ENCODE results near the gene PARN. TPM values are rescaled to one million over a fixed set of nuclear protein-coding genes. Genes with fewer than 3 reads are reported as not detected.
"Not testable (repeated sequence)": the region's sequence is repeated elsewhere in the genome, so short reads cannot be mapped to it uniquely, and the experiment has no call there.

The PARN gene
- total RNA-seq, 2 experiments from 2014 or later: 40.7 to 45.8 TPM

GRCh38 chr16:14618566-14618965 is 11.5 kb downstream of the PARN start:
- Mint-ChIP-seq H3K27me3 (no peaks in the 10 kb centered on the region), H3K27ac (no peak overlapping the region), H3K4me1 (no peaks in the 10 kb centered on the region), H3K36me3 (peaks cover 17% of the 10 kb centered on the region), H3K4me3 (no peak overlapping the region), H3K9me3 (no peaks in the 10 kb centered on the region)
- ATAC-seq (ENCODE audit: low read depth): no peak
- POLR2A ChIA-PET: no interaction called here
- DNase-seq: no peak

- POLR2A ChIA-PET: no interaction called here
- Mint-ChIP-seq H3K27me3 (no peaks in the 10 kb centered on the region), H3K4me1 (no peaks in the 10 kb centered on the region), H3K4me3 (no peak overlapping the region), H3K36me3 (peaks cover 13% of the 10 kb centered on the region), H3K9me3 (no peaks in the 10 kb centered on the region), H3K27ac (no peak overlapping the region)
- DNase-seq (no peak), ATAC-seq (ENCODE audit: low read depth) (no peak)
These were observed 13.8 kb downstream of the PARN start for GRCh38 chr16:14616280-14616679.

DNA sequence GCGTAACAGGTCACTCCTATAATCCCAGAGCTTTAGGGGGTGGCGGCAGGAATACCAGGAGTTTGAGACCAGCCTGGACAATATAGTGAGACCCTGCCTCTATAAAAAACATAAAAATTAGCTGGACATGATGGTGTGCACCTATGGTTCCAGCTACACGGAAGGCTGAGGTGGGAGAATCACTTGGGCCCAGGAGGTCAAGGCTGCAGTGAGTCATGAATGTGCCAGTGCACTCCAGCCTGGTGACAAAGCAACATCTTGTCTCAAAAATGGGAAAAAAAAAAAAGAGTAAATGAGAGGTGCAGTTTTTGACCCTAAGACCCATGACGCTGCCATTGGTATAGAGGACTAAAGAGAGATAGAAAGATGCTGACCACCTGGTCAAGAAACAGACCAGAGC is 16.1 kb downstream of the PARN start:
- H3K36me3 Mint-ChIP-seq: peaks cover 11% of the 10 kb centered on the region

DNA sequence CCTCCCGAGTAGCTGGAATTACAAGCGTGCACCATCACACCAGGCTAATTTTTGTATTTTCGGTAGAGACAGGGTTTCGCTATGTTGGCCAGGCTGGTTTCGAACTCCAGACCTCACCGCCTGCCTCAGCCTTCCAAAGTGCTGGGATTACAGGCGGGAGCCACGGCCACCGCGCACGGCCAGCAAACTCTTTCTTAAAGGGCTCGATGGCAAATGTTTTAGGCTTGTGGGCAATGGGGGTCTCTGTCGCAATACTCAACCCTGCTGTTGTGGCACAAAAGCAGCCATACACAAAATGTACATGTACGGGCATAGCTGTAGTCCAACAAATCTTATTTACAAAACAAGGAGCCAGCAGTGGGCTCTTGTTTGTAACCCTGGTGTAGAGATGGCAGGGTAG is 18.4 kb downstream of the PARN start:
- Mint-ChIP-seq H3K27ac (no peak overlapping the region), H3K9me3 (no peaks in the 10 kb centered on the region), H3K4me3 (no peak overlapping the region), H3K27me3 (no peaks in the 10 kb centered on the region), H3K36me3 (peaks cover 7% of the 10 kb centered on the region), H3K4me1 (no peaks in the 10 kb centered on the region)
- ATAC-seq (ENCODE audit: low read depth) (no peak), DNase-seq (no peak)
- POLR2A ChIA-PET: no interaction called here

More for the DNA sequence above, 16.1 kb downstream of the PARN start:
- POLR2A ChIA-PET: interaction anchor here (0.6 kb wide), 1 partner anchor 21 kb away, joined by 3 read pairs; no protein-coding TSS in a partner anchor
- ATAC-seq (ENCODE audit: low read depth) (no peak), DNase-seq (no peak)
- Mint-ChIP-seq H3K9me3 (no peaks in the 10 kb centered on the region), H3K27ac (no peak overlapping the region), H3K27me3 (no peaks in the 10 kb centered on the region), H3K4me1 (no peaks in the 10 kb centered on the region), H3K4me3 (no peak overlapping the region)

DNA sequence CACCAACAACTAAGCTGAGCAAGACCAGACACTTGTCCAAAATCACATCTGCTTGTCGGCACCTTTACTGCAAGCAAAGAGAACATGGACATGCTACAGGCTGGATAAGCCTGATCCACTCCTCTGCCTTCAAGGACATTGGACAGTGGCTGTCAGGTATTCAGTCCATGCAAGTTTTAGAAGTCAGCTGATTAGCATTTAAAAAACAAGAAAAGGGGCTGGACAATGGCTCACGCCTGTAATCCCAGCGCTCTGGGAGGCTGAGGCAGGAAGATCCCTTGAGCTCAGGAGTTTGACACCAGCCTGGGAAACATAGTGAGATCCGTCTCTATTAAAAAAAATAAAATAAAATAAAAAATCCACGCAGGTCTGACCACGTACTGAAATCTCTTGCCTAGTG is 20.3 kb downstream of the PARN start:
- H3K27ac Mint-ChIP-seq: no peak overlapping the region
- H3K9me3 Mint-ChIP-seq: no peaks in the 10 kb centered on the region
- ATAC-seq (ENCODE audit: low read depth): no peak
- POLR2A ChIA-PET: no interaction called here
- H3K4me1 Mint-ChIP-seq: no peaks in the 10 kb centered on the region
- peaks cover 8% of the 10 kb centered on the region for H3K36me3 Mint-ChIP-seq
- no peaks in the 10 kb centered on the region for H3K27me3 Mint-ChIP-seq
- no peak for DNase-seq
- no peak overlapping the region for H3K4me3 Mint-ChIP-seq

- ATAC-seq (ENCODE audit: low read depth) (no peak), DNase-seq (no peak)
- Mint-ChIP-seq H3K4me3 (no peak overlapping the region), H3K4me1 (no peaks in the 10 kb centered on the region), H3K27me3 (no peaks in the 10 kb centered on the region), H3K36me3 (peaks cover 9% of the 10 kb centered on the region), H3K27ac (no peak overlapping the region), H3K9me3 (no peaks in the 10 kb centered on the region)
- POLR2A ChIA-PET: no interaction called here
These were observed 21.5 kb downstream of the PARN start for GRCh38 chr16:14608604-14609003.

- Mint-ChIP-seq H3K36me3 (peaks cover 13% of the 10 kb centered on the region), H3K4me3 (no peak overlapping the region), H3K27me3 (no peaks in the 10 kb centered on the region), H3K27ac (no peak overlapping the region), H3K4me1 (no peaks in the 10 kb centered on the region), H3K9me3 (no peaks in the 10 kb centered on the region)
- no peak for ATAC-seq (ENCODE audit: low read depth)
- POLR2A ChIA-PET: no interaction called here
- DNase-seq: no peak
These were observed 21.9 kb downstream of the PARN start for GRCh38 chr16:14608111-14608566.

DNA sequence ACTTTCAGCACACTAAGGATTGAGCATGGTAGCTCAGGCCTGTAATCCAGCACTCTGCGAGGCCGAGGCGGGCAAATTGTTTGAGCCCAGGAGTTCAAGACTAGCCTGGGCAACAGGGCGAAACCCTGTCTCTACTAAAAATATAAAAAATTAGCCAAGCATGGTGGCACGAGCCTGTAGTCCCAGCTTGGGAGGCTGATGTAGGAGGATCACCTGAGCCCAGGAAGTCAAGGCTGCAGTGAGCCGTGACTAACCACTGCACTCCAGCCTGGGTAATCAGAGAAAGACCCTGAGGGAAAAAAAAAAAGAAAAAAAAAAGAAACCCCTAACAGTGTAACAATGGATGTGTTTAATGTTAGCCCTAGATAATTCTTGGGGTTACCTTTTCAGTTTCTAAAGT is 24.0 kb downstream of the PARN start:
- ATAC-seq (ENCODE audit: low read depth) (no peak), DNase-seq (no peak)
- Mint-ChIP-seq H3K9me3 (no peaks in the 10 kb centered on the region), H3K36me3 (peaks cover 21% of the 10 kb centered on the region), H3K4me3 (no peak overlapping the region), H3K4me1 (no peaks in the 10 kb centered on the region), H3K27me3 (no peaks in the 10 kb centered on the region), H3K27ac (no peak overlapping the region)
- POLR2A ChIA-PET: no interaction called here

GRCh38 chr16:14602443-14602963 is 27.6 kb downstream of the PARN start:
- POLR2A ChIA-PET: no interaction called here
- ATAC-seq (ENCODE audit: low read depth): no peak
- no peak overlapping the region for H3K27ac Mint-ChIP-seq
- H3K36me3 Mint-ChIP-seq: peaks cover 33% of the 10 kb centered on the region
- no peaks in the 10 kb centered on the region for H3K4me1 Mint-ChIP-seq
- H3K9me3 Mint-ChIP-seq: no peaks in the 10 kb centered on the region
- H3K4me3 Mint-ChIP-seq: no peak overlapping the region
- no peak for DNase-seq
- H3K27me3 Mint-ChIP-seq: no peaks in the 10 kb centered on the region

- H3K36me3 Mint-ChIP-seq: peaks cover 32% of the 10 kb centered on the region
- H3K9me3 Mint-ChIP-seq: no peaks in the 10 kb centered on the region
- no peak overlapping the region for H3K4me3 Mint-ChIP-seq
- POLR2A ChIA-PET: no interaction called here
- DNase-seq (no peak), ATAC-seq (ENCODE audit: low read depth) (no peak)
- no peaks in the 10 kb centered on the region for H3K4me1 Mint-ChIP-seq
- H3K27ac Mint-ChIP-seq: no peak overlapping the region
- H3K27me3 Mint-ChIP-seq: no peaks in the 10 kb centered on the region
These were observed 29.9 kb downstream of the PARN start for GRCh38 chr16:14600164-14600563.

DNA sequence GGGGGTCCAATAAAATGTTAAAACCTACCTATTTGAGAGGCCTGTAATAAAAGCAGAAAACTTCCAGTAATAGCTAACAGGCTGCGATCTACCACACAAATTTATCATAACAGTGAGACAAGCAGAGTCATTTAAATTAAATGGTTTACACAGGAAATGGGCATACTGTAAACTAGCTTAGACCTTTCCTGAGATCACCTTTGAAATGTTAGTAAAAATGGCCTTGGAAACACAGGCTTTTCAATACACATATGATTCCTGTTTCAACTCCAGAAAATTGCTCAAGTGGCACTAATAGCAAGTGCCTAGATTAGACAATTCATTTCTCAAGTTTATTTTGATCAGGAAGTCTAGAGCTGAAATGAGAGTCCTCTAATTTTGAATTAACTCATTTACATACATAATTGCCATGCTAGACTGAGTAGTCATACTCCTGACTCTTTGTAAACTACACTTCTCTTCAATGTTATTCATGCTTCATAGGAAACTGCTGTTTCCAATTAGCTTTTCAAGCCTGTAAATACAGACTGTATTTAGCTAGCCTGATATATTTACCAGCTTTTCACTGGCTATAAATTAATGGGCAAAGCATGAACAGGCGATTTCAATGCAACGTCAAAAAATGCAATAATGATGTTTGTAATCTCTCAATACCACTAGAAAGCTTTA is 43.3 kb downstream of the PARN start:
- no peak overlapping the region for H3K27ac Mint-ChIP-seq
- POLR2A ChIA-PET: no interaction called here
- no peaks in the 10 kb centered on the region for H3K9me3 Mint-ChIP-seq
- H3K36me3 Mint-ChIP-seq: peaks cover 35% of the 10 kb centered on the region
- no peak overlapping the region for H3K4me3 Mint-ChIP-seq
- no peaks in the 10 kb centered on the region for H3K27me3 Mint-ChIP-seq
- DNase-seq (no peak), ATAC-seq (ENCODE audit: low read depth) (no peak)
- peaks cover 6% of the 10 kb centered on the region for H3K4me1 Mint-ChIP-seq

DNA sequence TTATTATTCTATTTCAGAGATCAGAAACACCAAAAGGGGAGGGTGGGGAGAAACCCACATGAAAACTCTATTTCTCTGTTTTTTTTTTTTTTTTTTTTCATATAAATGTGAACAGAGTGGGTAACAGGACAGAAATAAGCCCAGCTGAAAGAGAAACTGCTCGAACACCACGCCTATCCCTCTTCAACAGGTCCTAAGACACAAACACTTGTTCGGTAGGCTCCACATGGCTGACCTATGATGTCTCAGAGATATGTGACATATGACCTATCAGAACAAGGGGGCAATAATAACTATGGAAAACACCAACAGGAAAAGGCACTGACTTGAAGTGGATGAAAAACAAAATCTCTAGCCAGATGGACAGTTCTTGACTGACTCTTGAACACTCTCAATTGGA is 44.8 kb downstream of the PARN start:
- no peaks in the 10 kb centered on the region for H3K9me3 Mint-ChIP-seq
- DNase-seq (no peak), ATAC-seq (ENCODE audit: low read depth) (no peak)
- no peaks in the 10 kb centered on the region for H3K27me3 Mint-ChIP-seq
- POLR2A ChIA-PET: no interaction called here
- H3K27ac Mint-ChIP-seq: no peak overlapping the region
- no peak overlapping the region for H3K4me3 Mint-ChIP-seq
- peaks cover 7% of the 10 kb centered on the region for H3K4me1 Mint-ChIP-seq
- H3K36me3 Mint-ChIP-seq: peaks cover 37% of the 10 kb centered on the region

DNA sequence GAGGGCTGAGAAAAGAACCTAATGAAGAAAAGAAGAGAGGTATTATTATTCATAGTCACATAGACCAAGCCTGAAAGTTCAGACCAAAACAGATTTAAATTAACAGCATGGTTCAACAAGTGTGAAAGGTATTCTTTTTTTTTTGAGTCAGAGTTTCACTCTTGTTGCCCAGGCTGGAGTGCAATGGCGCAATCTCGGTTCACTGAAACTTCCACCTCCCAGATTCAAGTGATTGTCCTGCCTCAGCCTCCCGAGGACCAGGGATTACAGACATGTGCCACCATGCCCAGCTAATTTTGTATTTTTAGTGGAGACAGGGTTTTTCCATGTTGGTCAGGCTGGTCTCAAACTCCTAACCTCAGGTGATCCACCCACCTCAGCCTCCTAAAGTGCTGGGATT is 49.1 kb downstream of the PARN start:
- H3K27ac Mint-ChIP-seq; DNase-seq; H3K9me3 Mint-ChIP-seq; H3K4me1 Mint-ChIP-seq; ATAC-seq (ENCODE audit: low read depth); H3K27me3 Mint-ChIP-seq; H3K4me3 Mint-ChIP-seq; POLR2A ChIA-PET: not testable (repeated sequence)
- H3K36me3 Mint-ChIP-seq: peaks cover 32% of the 10 kb centered on the region

GRCh38 chr16:14579266-14579665 is 50.8 kb downstream of the PARN start:
- no peak for ATAC-seq (ENCODE audit: low read depth)
- Mint-ChIP-seq H3K36me3 (peaks cover 47% of the 10 kb centered on the region), H3K27ac (no peak overlapping the region), H3K27me3 (no peaks in the 10 kb centered on the region), H3K4me3 (no peak overlapping the region), H3K9me3 (peaks cover 9% of the 10 kb centered on the region), H3K4me1 (peaks cover 2% of the 10 kb centered on the region)
- no peak for DNase-seq
- POLR2A ChIA-PET: interaction anchor here (0.6 to 0.9 kb wide), 2 partner anchors 10 to 12 kb away, joined by 3 read pairs; no protein-coding TSS in a partner anchor
